ENCODE measurements around the gene IFT81. TPM values are rescaled to one million over a fixed set of nuclear protein-coding genes. Genes with fewer than 3 reads are reported as not detected.

Gene IFT81
- polyA plus RNA-seq, 1 of the 3 experiments (the other 2 are of a cell fraction), result 7.9 TPM

DNA sequence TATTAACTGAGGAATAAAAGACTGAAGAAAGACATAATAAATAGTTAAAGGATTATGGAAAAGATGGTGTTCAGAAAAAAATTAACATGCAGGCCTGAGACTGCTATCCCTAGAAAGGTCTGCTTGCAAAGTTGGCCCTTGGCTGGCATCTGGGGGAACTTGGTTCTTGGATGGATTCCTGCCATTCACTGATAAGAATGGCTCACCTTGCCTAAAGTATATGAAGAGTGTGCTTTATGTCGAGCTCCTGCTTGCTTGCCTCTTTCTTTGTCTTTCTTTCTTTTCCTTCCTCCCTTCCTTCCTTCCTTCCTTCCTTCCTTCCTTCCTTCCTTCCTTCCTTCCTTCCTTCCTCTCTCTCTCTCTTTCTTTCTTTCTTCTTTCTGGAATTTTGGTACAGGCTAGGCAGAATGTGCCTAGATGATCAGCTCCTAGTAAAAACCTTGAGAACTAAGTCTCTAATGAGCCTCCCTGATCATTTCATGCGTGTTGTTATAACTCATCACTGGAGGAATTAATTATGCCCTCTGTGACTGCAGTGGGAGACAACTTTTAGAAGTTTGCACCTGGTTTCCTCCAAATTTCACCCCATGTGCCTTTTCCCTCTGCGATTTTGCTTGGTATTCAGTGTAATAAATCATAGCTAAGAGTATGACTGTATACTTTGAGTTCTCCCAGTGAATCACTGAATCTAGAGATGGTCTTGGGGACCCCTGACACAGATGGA, 44.7 kb downstream of the IFT81 start:
- Histone ChIP-seq H3K9ac (no peak overlapping the region), H3K4me2 (no peak overlapping the region), H3K27ac (ENCODE audit: low read depth in 2 of 2, low read length in 1 of 2) (no peak overlapping the region), H3K36me3 (replicated peaks in 1 of 2; ENCODE audit: control insufficient read depth in 1 of 2, insufficient read depth in 2 of 2, low read length in 1 of 2) (peaks cover 32 to 42% of the 10 kb centered on the region in 2 experiments), H3K79me2 (ENCODE audit: insufficient read depth) (no peaks in the 10 kb centered on the region), H3K27me3 (ENCODE audit: insufficient read depth) (no peaks in the 10 kb centered on the region), H3K9me2 (no peaks in the 10 kb centered on the region), H3K9me3 (no peaks in the 10 kb centered on the region), H3K4me1 (ENCODE audit: control insufficient read depth in 1 of 2, insufficient read depth in 2 of 2, low read depth in 1 of 2, low read length in 1 of 2) (no peaks in the 10 kb centered on the region; a peak in 1 of 4 replicates), H3F3A (replicated peaks; ENCODE audit: insufficient read depth) (peaks cover 3% of the 10 kb centered on the region), H2AFZ (ENCODE audit: low read depth) (no peak overlapping the region), H3K4me3 (ENCODE audit: low read depth in 2 of 2, low read length in 1 of 2) (no peak overlapping the region), H4K20me1 (ENCODE audit: insufficient read depth) (no peaks in the 10 kb centered on the region)
- WGBS (ENCODE audit: low lambda C conversion rate), result 100% methylated on average over 3 of the region's 3 CpGs
- POLR2A ChIA-PET, result no interaction called here
- CTCF ChIA-PET, result no interaction called here
- DNase-seq, result no peak
- no peak for TF ChIP-seq NFIC (IDR thresholded peaks at IDR 0.05; ENCODE audit: borderline replicate concordance)
- TF ChIP-seq TEAD4 (IDR thresholded peaks at IDR 0.05; ENCODE audit: borderline replicate concordance, insufficient read depth), result no peak
- no peak for TF ChIP-seq TCF12 (IDR thresholded peaks at IDR 0.05)
- TF ChIP-seq, protein P1, sequence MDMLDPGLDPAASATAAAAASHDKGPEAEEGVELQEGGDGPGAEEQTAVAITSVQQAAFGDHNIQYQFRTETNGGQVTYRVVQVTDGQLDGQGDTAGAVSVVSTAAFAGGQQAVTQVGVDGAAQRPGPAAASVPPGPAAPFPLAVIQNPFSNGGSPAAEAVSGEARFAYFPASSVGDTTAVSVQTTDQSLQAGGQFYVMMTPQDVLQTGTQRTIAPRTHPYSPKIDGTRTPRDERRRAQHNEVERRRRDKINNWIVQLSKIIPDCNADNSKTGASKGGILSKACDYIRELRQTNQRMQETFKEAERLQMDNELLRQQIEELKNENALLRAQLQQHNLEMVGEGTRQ (IDR thresholded peaks at IDR 0.05; ENCODE audit: borderline replicate concordance, low read depth, low read length), result no peak
- no peak for TF ChIP-seq YY1 (IDR thresholded peaks at IDR 0.05; ENCODE audit: low read depth)
- TF ChIP-seq, protein P2, sequence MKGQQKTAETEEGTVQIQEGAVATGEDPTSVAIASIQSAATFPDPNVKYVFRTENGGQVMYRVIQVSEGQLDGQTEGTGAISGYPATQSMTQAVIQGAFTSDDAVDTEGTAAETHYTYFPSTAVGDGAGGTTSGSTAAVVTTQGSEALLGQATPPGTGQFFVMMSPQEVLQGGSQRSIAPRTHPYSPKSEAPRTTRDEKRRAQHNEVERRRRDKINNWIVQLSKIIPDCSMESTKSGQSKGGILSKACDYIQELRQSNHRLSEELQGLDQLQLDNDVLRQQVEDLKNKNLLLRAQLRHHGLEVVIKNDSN (IDR thresholded peaks at IDR 0.05; ENCODE audit: borderline replicate concordance, low read depth), result no peak
- no peak for TF ChIP-seq RXRA (IDR thresholded peaks at IDR 0.05; ENCODE audit: borderline replicate concordance, low read depth)
- TF ChIP-seq JUND (IDR thresholded peaks at IDR 0.05), result no peak
- TF ChIP-seq, protein P3, sequence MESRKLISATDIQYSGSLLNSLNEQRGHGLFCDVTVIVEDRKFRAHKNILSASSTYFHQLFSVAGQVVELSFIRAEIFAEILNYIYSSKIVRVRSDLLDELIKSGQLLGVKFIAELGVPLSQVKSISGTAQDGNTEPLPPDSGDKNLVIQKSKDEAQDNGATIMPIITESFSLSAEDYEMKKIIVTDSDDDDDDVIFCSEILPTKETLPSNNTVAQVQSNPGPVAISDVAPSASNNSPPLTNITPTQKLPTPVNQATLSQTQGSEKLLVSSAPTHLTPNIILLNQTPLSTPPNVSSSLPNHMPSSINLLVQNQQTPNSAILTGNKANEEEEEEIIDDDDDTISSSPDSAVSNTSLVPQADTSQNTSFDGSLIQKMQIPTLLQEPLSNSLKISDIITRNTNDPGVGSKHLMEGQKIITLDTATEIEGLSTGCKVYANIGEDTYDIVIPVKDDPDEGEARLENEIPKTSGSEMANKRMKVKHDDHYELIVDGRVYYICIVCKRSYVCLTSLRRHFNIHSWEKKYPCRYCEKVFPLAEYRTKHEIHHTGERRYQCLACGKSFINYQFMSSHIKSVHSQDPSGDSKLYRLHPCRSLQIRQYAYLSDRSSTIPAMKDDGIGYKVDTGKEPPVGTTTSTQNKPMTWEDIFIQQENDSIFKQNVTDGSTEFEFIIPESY (IDR thresholded peaks at IDR 0.05; ENCODE audit: borderline replicate concordance, low read depth), result no peak
- TF ChIP-seq SMC3 (IDR thresholded peaks at IDR 0.05; ENCODE audit: low read depth, low read length), result no peak
- TF ChIP-seq MEF2A (IDR thresholded peaks at IDR 0.05; ENCODE audit: borderline replicate concordance, low read depth), result no peak
- no peak for TF ChIP-seq RCOR1 (IDR thresholded peaks at IDR 0.05; ENCODE audit: low read length)
- no peak for TF ChIP-seq GATA2 (CRISPR knock-in tag; IDR thresholded peaks at IDR 0.05)
- no peak for TF ChIP-seq SIN3A (IDR thresholded peaks at IDR 0.05; ENCODE audit: borderline replicate concordance, low read depth, low read length)
- no peak for TF ChIP-seq MXI1 (IDR thresholded peaks at IDR 0.05; ENCODE audit: low read depth, low read length)
- TF ChIP-seq ELF1 (IDR thresholded peaks at IDR 0.05), result no peak
- no peak for TF ChIP-seq EZH2phosphoT487 (IDR thresholded peaks at IDR 0.05; ENCODE audit: borderline replicate concordance, low read depth)
